ENCODE measurements around the gene PRG3.

Gene PRG3

GRCh38 chr11:57390535-57390934 is 9.6 kb upstream of the PRG3 start, which contains the start of gene PRG2:
PRG2 (minus strand) TSS chr11:57390650; CDS start chr11:57389944, 706 bp downstream.
- H3K4me3 ChIP-seq (ENCODE audit: low read length), result no peak within 1 kb of the TSS
- no peak for DNase-seq (ENCODE audit: low read depth)
- no peak for TF ChIP-seq CTCF (conservative IDR thresholded peaks at IDR 0.05; ENCODE audit: low read length)

- TF ChIP-seq CTCF (conservative IDR thresholded peaks at IDR 0.05; ENCODE audit: low read length), result no peak; the same call in 1 of the 2 replicates
- DNase-seq (ENCODE audit: low read depth), result peak; percentile 9
- no peak overlapping the region for H3K4me3 ChIP-seq (ENCODE audit: low read length)
Measured at GRCh38 chr11:57387289-57388030, 6.5 kb upstream of the PRG3 start.

- no peak for DNase-seq (ENCODE audit: low read depth)
- no peak for TF ChIP-seq CTCF (conservative IDR thresholded peaks at IDR 0.05; ENCODE audit: low read length)
- H3K4me3 ChIP-seq (ENCODE audit: low read length), result no peak overlapping the region
Measured at GRCh38 chr11:57386178-57386940, 5.4 kb upstream of the PRG3 start.

GRCh38 chr11:57379732-57380131 is 1.2 kb downstream of the PRG3 start:
- no peak overlapping the region for H3K4me3 ChIP-seq (ENCODE audit: low read length)
- TF ChIP-seq CTCF (conservative IDR thresholded peaks at IDR 0.05; ENCODE audit: low read length), result no peak
- DNase-seq (ENCODE audit: low read depth), result peak; percentile 4

GRCh38 chr11:57378186-57378585 is 2.8 kb downstream of the PRG3 start:
- no peak for TF ChIP-seq CTCF (conservative IDR thresholded peaks at IDR 0.05; ENCODE audit: low read length)
- no peak for DNase-seq (ENCODE audit: low read depth)
- no peak overlapping the region for H3K4me3 ChIP-seq (ENCODE audit: low read length)

- TF ChIP-seq CTCF (conservative IDR thresholded peaks at IDR 0.05; ENCODE audit: low read length), result no peak
- DNase-seq (ENCODE audit: low read depth), result peak; percentile 26
Measured at GRCh38 chr11:57377107-57377506, 3.8 kb downstream of the PRG3 start.

More at GRCh38 chr11:57377107-57377506, 3.8 kb downstream of the PRG3 start:
- no peak overlapping the region for H3K4me3 ChIP-seq (ENCODE audit: low read length)

All from AG10803 (cell line).